Measurements from ENCODE around the gene VPS51. TPM values are rescaled to one million over a fixed set of nuclear protein-coding genes. Genes with fewer than 3 reads are reported as not detected.

VPS51 gene
- total and polyA plus RNA-seq, 9 of the 15 experiments (the other 6 are each of a cell fraction or from before 2014, with no cell fraction given), result 1.8 to 143 (median 46.8) TPM

DNA sequence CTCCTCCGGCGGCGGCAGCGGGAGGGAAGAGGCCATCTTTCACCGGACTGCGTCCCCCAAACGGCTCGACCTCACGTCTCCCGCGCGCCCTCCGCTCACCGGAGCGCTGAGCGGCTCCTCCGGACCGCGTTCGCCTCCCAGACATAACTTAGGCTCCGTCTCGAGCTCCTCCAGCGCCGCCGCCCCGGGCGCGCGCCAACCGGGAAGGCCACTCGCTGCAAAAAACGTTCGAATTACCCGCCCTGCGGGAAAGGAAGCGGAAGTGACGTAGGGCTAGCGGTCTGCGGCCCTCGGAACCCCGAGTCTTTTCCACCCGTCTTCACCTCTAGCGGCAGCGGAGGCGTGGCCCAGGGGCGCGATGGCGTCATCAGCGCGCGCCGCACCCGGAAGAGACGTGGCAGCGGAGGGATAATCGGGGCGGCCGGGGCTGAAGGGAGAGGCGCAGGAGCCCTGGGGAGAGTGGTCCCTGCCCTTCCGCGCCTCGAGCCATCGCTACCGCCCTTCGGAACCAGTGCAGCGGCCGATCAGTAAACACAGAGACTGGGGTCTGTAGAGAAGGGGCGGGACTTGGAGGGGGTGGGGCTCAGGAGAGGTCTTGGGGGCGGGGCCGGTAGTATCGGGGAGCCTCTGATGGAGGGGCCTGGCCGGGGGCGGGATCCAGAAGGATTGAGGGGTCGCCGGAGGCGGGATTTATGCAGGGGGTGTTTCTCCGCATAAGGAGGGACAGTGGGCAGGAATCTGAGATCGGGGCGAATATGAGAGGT lies 12.0 kb upstream of the VPS51 start, which contains the start of the genes CDCA5 and ZFPL1 (continued):
- TF ChIP-seq, protein P1, sequence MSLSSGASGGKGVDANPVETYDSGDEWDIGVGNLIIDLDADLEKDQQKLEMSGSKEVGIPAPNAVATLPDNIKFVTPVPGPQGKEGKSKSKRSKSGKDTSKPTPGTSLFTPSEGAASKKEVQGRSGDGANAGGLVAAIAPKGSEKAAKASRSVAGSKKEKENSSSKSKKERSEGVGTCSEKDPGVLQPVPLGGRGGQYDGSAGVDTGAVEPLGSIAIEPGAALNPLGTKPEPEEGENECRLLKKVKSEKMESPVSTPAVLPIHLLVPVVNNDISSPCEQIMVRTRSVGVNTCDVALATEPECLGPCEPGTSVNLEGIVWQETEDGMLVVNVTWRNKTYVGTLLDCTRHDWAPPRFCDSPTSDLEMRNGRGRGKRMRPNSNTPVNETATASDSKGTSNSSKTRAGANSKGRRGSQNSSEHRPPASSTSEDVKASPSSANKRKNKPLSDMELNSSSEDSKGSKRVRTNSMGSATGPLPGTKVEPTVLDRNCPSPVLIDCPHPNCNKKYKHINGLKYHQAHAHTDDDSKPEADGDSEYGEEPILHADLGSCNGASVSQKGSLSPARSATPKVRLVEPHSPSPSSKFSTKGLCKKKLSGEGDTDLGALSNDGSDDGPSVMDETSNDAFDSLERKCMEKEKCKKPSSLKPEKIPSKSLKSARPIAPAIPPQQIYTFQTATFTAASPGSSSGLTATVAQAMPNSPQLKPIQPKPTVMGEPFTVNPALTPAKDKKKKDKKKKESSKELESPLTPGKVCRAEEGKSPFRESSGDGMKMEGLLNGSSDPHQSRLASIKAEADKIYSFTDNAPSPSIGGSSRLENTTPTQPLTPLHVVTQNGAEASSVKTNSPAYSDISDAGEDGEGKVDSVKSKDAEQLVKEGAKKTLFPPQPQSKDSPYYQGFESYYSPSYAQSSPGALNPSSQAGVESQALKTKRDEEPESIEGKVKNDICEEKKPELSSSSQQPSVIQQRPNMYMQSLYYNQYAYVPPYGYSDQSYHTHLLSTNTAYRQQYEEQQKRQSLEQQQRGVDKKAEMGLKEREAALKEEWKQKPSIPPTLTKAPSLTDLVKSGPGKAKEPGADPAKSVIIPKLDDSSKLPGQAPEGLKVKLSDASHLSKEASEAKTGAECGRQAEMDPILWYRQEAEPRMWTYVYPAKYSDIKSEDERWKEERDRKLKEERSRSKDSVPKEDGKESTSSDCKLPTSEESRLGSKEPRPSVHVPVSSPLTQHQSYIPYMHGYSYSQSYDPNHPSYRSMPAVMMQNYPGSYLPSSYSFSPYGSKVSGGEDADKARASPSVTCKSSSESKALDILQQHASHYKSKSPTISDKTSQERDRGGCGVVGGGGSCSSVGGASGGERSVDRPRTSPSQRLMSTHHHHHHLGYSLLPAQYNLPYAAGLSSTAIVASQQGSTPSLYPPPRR (CRISPR knock-in tag; IDR thresholded peaks at IDR 0.05; ENCODE audit: borderline replicate concordance), result peak; percentile 79; the same call in 1 of the 2 replicates
- TF ChIP-seq POLR2G (IDR thresholded peaks at IDR 0.05; ENCODE audit: low read depth, low read length) (peak; percentile 96), RCOR1 (IDR thresholded peaks at IDR 0.05; ENCODE audit: borderline replicate concordance in 1 of 2, low read depth in 2 of 2, low read length in 2 of 2) (peak in 1 of 2 experiments; percentile 28; a peak in 1 of 4 replicates), ZNF282 (CRISPR knock-in tag; IDR thresholded peaks at IDR 0.05) (no peak), CSDE1 (IDR thresholded peaks at IDR 0.05) (peak in 1 of 2 experiments; percentile 88; a peak in 2 of 4 replicates), SMAD4 (CRISPR knock-in tag; conservative IDR thresholded peaks at IDR 0.05) (peak; percentile 77), KLF6 (CRISPR knock-in tag; IDR thresholded peaks at IDR 0.05; ENCODE audit: borderline replicate concordance) (0 out of 2 replicates have a peak, but pooled peaks have one; percentile 51), ARID1B (IDR thresholded peaks at IDR 0.05) (0 out of 2 replicates have a peak, but pooled peaks have one; percentile 13), ZNF79 (CRISPR knock-in tag; IDR thresholded peaks at IDR 0.05; ENCODE audit: low read depth) (no peak), ZNF133 (CRISPR knock-in tag; IDR thresholded peaks at IDR 0.05) (0 out of 2 replicates have a peak, but pooled peaks have one; percentile 23), NBN (IDR thresholded peaks at IDR 0.05; ENCODE audit: low read depth) (peak; percentile 93), SIX5 (IDR thresholded peaks at IDR 0.05; ENCODE audit: borderline replicate concordance in 1 of 2, insufficient read depth in 1 of 2, low read depth in 1 of 2, low read length in 2 of 2) (peak in 1 of 2 experiments; percentile 39; a peak in 1 of 4 replicates), ZNF165 (CRISPR knock-in tag; IDR thresholded peaks at IDR 0.05; ENCODE audit: borderline replicate concordance) (no peak), ZNF232 (CRISPR knock-in tag; IDR thresholded peaks at IDR 0.05) (no peak), MCM2 (IDR thresholded peaks at IDR 0.05; ENCODE audit: low read depth) (no peak), HNRNPH1 (optimal IDR thresholded peaks at IDR 0.05; ENCODE audit: low read depth, low read length) (no peak), RBBP5 (IDR thresholded peaks at IDR 0.05; ENCODE audit: borderline replicate concordance, insufficient read depth, low read length, poor library complexity, severe bottlenecking) (peak; percentile 84), POLR2A (conservative IDR thresholded peaks at IDR 0.05) (peak; percentile 93)
- TF ChIP-seq, protein P2, sequence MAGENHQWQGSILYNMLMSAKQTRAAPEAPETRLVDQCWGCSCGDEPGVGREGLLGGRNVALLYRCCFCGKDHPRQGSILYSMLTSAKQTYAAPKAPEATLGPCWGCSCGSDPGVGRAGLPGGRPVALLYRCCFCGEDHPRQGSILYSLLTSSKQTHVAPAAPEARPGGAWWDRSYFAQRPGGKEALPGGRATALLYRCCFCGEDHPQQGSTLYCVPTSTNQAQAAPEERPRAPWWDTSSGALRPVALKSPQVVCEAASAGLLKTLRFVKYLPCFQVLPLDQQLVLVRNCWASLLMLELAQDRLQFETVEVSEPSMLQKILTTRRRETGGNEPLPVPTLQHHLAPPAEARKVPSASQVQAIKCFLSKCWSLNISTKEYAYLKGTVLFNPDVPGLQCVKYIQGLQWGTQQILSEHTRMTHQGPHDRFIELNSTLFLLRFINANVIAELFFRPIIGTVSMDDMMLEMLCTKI (IDR thresholded peaks at IDR 0.05; ENCODE audit: partially characterized antibody), result no peak
- TF ChIP-seq, protein P3, sequence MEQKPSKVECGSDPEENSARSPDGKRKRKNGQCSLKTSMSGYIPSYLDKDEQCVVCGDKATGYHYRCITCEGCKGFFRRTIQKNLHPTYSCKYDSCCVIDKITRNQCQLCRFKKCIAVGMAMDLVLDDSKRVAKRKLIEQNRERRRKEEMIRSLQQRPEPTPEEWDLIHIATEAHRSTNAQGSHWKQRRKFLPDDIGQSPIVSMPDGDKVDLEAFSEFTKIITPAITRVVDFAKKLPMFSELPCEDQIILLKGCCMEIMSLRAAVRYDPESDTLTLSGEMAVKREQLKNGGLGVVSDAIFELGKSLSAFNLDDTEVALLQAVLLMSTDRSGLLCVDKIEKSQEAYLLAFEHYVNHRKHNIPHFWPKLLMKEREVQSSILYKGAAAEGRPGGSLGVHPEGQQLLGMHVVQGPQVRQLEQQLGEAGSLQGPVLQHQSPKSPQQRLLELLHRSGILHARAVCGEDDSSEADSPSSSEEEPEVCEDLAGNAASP (IDR thresholded peaks at IDR 0.05), result no peak

All from K562 (cell line).